ENCODE measurements around the gene DNAJC4.
A peak's percentile ranks its signal among the peaks of the same experiment; 100 is the strongest.

The DNAJC4 gene

DNA sequence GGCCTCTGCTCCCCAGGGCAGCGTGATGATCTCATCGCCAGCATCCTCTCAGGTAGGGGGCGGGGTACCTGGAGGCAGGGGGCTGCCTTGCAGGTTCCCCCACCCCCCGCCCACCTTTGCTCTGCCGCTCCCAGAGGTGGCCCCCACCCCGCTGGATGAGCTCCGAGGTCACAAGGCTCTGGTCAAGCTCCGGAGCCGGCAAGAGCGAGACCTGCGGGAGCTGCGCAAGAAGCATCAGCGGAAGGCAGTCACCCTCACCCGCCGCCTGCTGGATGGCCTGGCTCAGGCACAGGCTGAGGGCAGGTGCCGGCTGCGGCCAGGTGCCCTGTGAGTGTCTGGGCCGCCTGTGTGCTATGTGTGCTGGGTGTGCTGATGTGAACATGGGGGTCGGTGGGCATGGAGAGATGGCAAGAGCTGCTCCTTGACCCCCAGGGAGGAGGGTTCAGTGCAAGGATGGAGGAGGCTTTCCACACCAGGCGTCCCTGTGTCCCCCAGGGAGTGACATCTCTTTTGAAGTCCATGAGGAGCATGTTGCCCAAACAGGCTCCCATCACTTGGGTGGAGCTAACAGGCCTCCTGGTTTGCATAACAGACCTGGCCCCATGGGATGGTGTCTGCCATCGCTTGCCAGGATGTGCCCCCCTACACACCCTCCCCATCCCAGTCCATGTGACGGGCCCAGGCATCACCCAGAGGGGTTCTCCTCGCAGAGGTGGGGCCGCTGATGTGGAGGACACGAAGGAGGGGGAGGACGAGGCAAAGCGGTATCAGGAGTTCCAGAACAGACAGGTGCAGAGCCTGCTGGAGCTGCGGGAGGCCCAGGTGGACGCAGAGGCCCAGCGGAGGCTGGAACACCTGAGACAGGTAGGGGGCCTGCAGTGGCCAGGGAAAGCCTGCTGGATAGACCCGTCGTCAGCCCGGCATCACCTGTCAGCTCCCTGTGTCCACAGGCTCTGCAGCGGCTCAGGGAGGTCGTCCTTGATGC, 35.1 kb downstream of the DNAJC4 start:
- no peak for DNase-seq
- Histone ChIP-seq H3K23ac (ENCODE audit: low read length in 2 of 2) (no peak overlapping the region), H3K4me2 (ENCODE audit: low read length, poor library complexity, severe bottlenecking) (no peak overlapping the region), H3K9me3 (ENCODE audit: control insufficient read depth, low read length) (no peaks in the 10 kb centered on the region), H2AFZ (ENCODE audit: low read depth, low read length) (no peak overlapping the region), H2BK5ac (ENCODE audit: low read depth, low read length, poor library complexity, severe bottlenecking) (no peak overlapping the region), H2BK12ac (ENCODE audit: low read length in 2 of 2) (no peak overlapping the region), H4K91ac (ENCODE audit: low read length) (no peak overlapping the region), H3K27me3 (ENCODE audit: control insufficient read depth in 1 of 2, insufficient read depth in 1 of 2, low read length in 2 of 2) (no peaks in the 10 kb centered on the region), H3K18ac (ENCODE audit: low read depth in 1 of 2, low read length in 2 of 2) (no peak overlapping the region), H3K27ac (ENCODE audit: low read length, poor library complexity, severe bottlenecking) (no peak overlapping the region), H3K4me3 (ENCODE audit: insufficient read depth in 1 of 2, low read depth in 1 of 2, low read length in 2 of 2) (no peak overlapping the region), H4K8ac (ENCODE audit: low read length) (no peak overlapping the region), H3K4me1 (ENCODE audit: control insufficient read depth, insufficient read depth, low read depth, low read length) (peaks cover 35% of the 10 kb centered on the region), H2BK120ac (ENCODE audit: low read depth, low read length) (no peak overlapping the region), H2BK15ac (ENCODE audit: low read depth, poor library complexity, severe bottlenecking) (no peak overlapping the region), H3K9ac (ENCODE audit: low read length) (no peak overlapping the region), H3K79me1 (replicated peaks; ENCODE audit: low read length, poor library complexity, severe bottlenecking) (peaks cover 14% of the 10 kb centered on the region), H3K14ac (ENCODE audit: low read length in 2 of 2) (no peak overlapping the region), H3K36me3 (ENCODE audit: control insufficient read depth in 1 of 2, insufficient read depth in 2 of 2, low read depth in 1 of 2, low read length in 2 of 2) (peaks cover 53 to 77% of the 10 kb centered on the region in 2 experiments), H2AK5ac (ENCODE audit: low read length, severe bottlenecking) (no peak overlapping the region), H3K4ac (ENCODE audit: low read depth in 1 of 2, low read length in 2 of 2) (no peak overlapping the region)
- WGBS: 95% methylated on average over 35 of the region's 35 CpGs

DNA sequence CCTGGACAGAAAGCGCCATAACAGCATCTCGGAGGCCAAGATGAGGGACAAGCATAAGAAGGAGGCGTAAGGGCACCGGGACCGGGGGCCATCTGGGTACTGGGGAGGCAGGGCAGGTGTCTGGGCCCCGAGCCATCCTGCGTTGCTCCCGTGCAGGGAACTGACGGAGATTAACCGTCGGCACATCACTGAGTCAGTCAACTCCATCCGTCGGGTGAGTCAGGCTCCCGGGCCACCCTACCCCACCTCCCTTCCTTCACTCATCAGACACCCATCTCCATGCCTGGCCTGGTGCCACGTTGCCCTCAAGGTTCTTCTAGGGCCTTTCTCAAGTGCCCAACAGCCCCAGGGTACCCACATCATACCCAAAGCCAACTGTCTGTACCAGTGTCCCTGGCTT, 36.0 kb downstream of the DNAJC4 start:
- H4K91ac ChIP-seq (ENCODE audit: low read length): no peak overlapping the region
- no peak overlapping the region for H2AFZ ChIP-seq (ENCODE audit: low read depth, low read length)
- H2AK5ac ChIP-seq (ENCODE audit: low read length, severe bottlenecking): no peak overlapping the region
- no peak overlapping the region for H3K23ac ChIP-seq (ENCODE audit: low read length in 2 of 2)
- H2BK5ac ChIP-seq (ENCODE audit: low read depth, low read length, poor library complexity, severe bottlenecking): no peak overlapping the region
- H3K27me3 ChIP-seq (ENCODE audit: control insufficient read depth in 1 of 2, insufficient read depth in 1 of 2, low read length in 2 of 2): no peaks in the 10 kb centered on the region
- H3K9ac ChIP-seq (ENCODE audit: low read length): no peak overlapping the region
- H3K9me3 ChIP-seq (ENCODE audit: control insufficient read depth, low read length): no peaks in the 10 kb centered on the region
- no peak overlapping the region for H3K18ac ChIP-seq (ENCODE audit: low read depth in 1 of 2, low read length in 2 of 2)
- H2BK120ac ChIP-seq (ENCODE audit: low read depth, low read length): no peak overlapping the region
- peaks cover 35% of the 10 kb centered on the region for H3K4me1 ChIP-seq (ENCODE audit: control insufficient read depth, insufficient read depth, low read depth, low read length)
- peaks cover 14% of the 10 kb centered on the region for H3K79me1 ChIP-seq (replicated peaks; ENCODE audit: low read length, poor library complexity, severe bottlenecking)
- H2BK12ac ChIP-seq (ENCODE audit: low read length in 2 of 2): no peak overlapping the region
- no peak for DNase-seq
- 87% methylated on average over 15 of the region's 15 CpGs for WGBS
- no peak overlapping the region for H3K4me2 ChIP-seq (ENCODE audit: low read length, poor library complexity, severe bottlenecking)
- H3K4me3 ChIP-seq (ENCODE audit: insufficient read depth in 1 of 2, low read depth in 1 of 2, low read length in 2 of 2): no peak overlapping the region
- H3K36me3 ChIP-seq (ENCODE audit: control insufficient read depth in 1 of 2, insufficient read depth in 2 of 2, low read depth in 1 of 2, low read length in 2 of 2): peaks cover 48 to 72% of the 10 kb centered on the region in 2 experiments
- no peak overlapping the region for H4K8ac ChIP-seq (ENCODE audit: low read length)
- H3K27ac ChIP-seq (ENCODE audit: low read length, poor library complexity, severe bottlenecking): no peak overlapping the region
- no peak overlapping the region for H2BK15ac ChIP-seq (ENCODE audit: low read depth, poor library complexity, severe bottlenecking)
- H3K4ac ChIP-seq (ENCODE audit: low read depth in 1 of 2, low read length in 2 of 2): no peak overlapping the region
- no peak overlapping the region for H3K14ac ChIP-seq (ENCODE audit: low read length in 2 of 2)

DNA sequence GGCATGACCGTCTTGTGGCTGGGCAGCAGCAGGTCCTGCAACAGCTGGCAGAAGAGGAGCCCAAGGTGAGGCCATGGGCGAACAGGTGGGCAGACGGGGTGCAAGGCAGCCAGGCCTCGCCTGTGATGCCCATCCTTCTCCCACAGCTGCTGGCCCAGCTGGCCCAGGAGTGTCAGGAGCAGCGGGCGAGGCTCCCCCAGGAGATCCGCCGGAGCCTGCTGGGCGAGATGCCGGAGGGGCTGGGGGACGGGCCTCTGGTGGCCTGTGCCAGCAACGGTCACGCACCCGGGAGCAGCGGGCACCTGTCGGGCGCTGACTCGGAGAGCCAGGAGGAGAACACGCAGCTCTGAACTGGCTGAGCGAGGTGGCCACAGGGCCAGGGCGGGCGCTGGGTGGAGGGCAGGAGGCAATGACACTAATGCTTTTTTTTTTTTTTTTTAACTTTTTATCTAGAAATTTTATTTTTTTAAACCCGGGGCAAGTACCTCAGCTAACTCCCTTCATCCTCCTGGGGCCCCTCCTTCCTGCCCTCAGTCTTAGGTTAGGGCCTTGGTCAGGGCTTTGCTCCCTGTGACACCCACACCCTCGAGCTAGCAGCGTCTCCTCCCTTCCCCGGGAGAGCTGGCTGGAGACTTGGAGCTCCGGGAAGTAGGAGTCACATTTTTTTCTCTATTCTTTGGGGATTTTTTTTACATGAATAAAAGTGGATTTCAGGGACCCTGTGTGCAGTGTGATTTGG, 37.0 kb downstream of the DNAJC4 start:
- Histone ChIP-seq H3K4me3 (ENCODE audit: insufficient read depth in 1 of 2, low read depth in 1 of 2, low read length in 2 of 2) (peak overlapping the region in 1 of 2 experiments; percentile 83), H3K9me3 (ENCODE audit: control insufficient read depth, low read length) (no peaks in the 10 kb centered on the region), H3K79me1 (replicated peaks; ENCODE audit: low read length, poor library complexity, severe bottlenecking) (peaks cover 11% of the 10 kb centered on the region), H3K27ac (ENCODE audit: low read length, poor library complexity, severe bottlenecking) (no peak overlapping the region), H3K4me1 (ENCODE audit: control insufficient read depth, insufficient read depth, low read depth, low read length) (peaks cover 41% of the 10 kb centered on the region), H2BK5ac (ENCODE audit: low read depth, low read length, poor library complexity, severe bottlenecking) (no peak overlapping the region), H2AFZ (ENCODE audit: low read depth, low read length) (no peak overlapping the region), H3K4me2 (ENCODE audit: low read length, poor library complexity, severe bottlenecking) (no peak overlapping the region), H3K27me3 (ENCODE audit: control insufficient read depth in 1 of 2, insufficient read depth in 1 of 2, low read length in 2 of 2) (no peaks in the 10 kb centered on the region), H3K23ac (ENCODE audit: low read length in 2 of 2) (no peak overlapping the region), H3K9ac (ENCODE audit: low read length) (peak overlapping the region; percentile 96), H2BK15ac (ENCODE audit: low read depth, poor library complexity, severe bottlenecking) (peak overlapping the region; percentile 77), H2AK5ac (ENCODE audit: low read length, severe bottlenecking) (no peak overlapping the region), H4K8ac (ENCODE audit: low read length) (peak overlapping the region; percentile 0), H3K4ac (ENCODE audit: low read depth in 1 of 2, low read length in 2 of 2) (peak overlapping the region; percentile 15 to 55), H3K14ac (ENCODE audit: low read length in 2 of 2) (no peak overlapping the region), H2BK12ac (ENCODE audit: low read length in 2 of 2) (no peak overlapping the region), H2BK120ac (ENCODE audit: low read depth, low read length) (no peak overlapping the region), H3K18ac (ENCODE audit: low read depth in 1 of 2, low read length in 2 of 2) (no peak overlapping the region), H3K36me3 (ENCODE audit: control insufficient read depth in 1 of 2, insufficient read depth in 2 of 2, low read depth in 1 of 2, low read length in 2 of 2) (peaks cover 40 to 62% of the 10 kb centered on the region in 2 experiments), H4K91ac (ENCODE audit: low read length) (peak overlapping the region; percentile 8)
- no peak for DNase-seq
- WGBS: 93% methylated on average over 19 of the region's 27 CpGs

Measured in mesenchymal stem cell (in vitro differentiated cells and primary cell).